Activated naive CD8-positive, alpha-beta T cell (primary cell): ENCODE data around the gene NACC2.
A peak's percentile ranks its signal among the peaks of the same experiment; 100 is the strongest.
"Not testable (repeated sequence)": the region's sequence is repeated elsewhere in the genome, so short reads cannot be mapped to it uniquely, and the experiment has no call there.

ENCODE experiments used
- H3K27ac Mint-ChIP-seq: one replicate; pipeline ENCODE4 v1.8.0; 2021; ENCODE audit warnings: mixed read lengths
- H3K27me3 Mint-ChIP-seq: one replicate; pipeline ENCODE4 v1.8.0; 2021; ENCODE audit warnings: mixed read lengths
- H3K36me3 Mint-ChIP-seq: one replicate; pipeline ENCODE4 v1.8.0; 2021; ENCODE audit warnings: mixed read lengths
- H3K4me1 Mint-ChIP-seq: one replicate; pipeline ENCODE4 v1.8.0; 2021; ENCODE audit warnings: low read depth, mixed read lengths
- H3K4me3 Mint-ChIP-seq: one replicate; pipeline ENCODE4 v1.8.0; 2021; ENCODE audit warnings: mild to moderate bottlenecking, mixed read lengths
- H3K9me3 Mint-ChIP-seq: one replicate; pipeline ENCODE4 v1.8.0; 2021; ENCODE audit warnings: low read depth, mixed read lengths

NACC2 gene

GRCh38 chr9:135973277-135974219, 121.5 kb downstream of the NACC2 start:
- peaks cover 3% of the 10 kb centered on the region for H3K4me1 Mint-ChIP-seq
- H3K27me3 Mint-ChIP-seq, result no peaks in the 10 kb centered on the region
- no peak overlapping the region for H3K4me3 Mint-ChIP-seq
- H3K27ac Mint-ChIP-seq, result no peak overlapping the region
- H3K36me3 Mint-ChIP-seq, result no peaks in the 10 kb centered on the region
- H3K9me3 Mint-ChIP-seq, result no peaks in the 10 kb centered on the region

GRCh38 chr9:135971892-135972291, 123.2 kb downstream of the NACC2 start:
- H3K4me3 Mint-ChIP-seq, result no peak overlapping the region
- no peak overlapping the region for H3K27ac Mint-ChIP-seq
- peaks cover 9% of the 10 kb centered on the region for H3K4me1 Mint-ChIP-seq
- peaks cover 2% of the 10 kb centered on the region for H3K27me3 Mint-ChIP-seq
- H3K36me3 Mint-ChIP-seq, result no peaks in the 10 kb centered on the region
- no peaks in the 10 kb centered on the region for H3K9me3 Mint-ChIP-seq

GRCh38 chr9:135971111-135971766, 123.8 kb downstream of the NACC2 start:
- no peak overlapping the region for H3K4me3 Mint-ChIP-seq
- H3K4me1 Mint-ChIP-seq, result peaks cover 9% of the 10 kb centered on the region
- no peaks in the 10 kb centered on the region for H3K9me3 Mint-ChIP-seq

GRCh38 chr9:135970128-135970815, 124.8 kb downstream of the NACC2 start:
- Mint-ChIP-seq H3K9me3 (no peaks in the 10 kb centered on the region), H3K4me3 (no peak overlapping the region)

More at GRCh38 chr9:135971111-135971766, 123.8 kb downstream of the NACC2 start:
- Mint-ChIP-seq H3K36me3 (no peaks in the 10 kb centered on the region), H3K27ac (no peak overlapping the region), H3K27me3 (peaks cover 2% of the 10 kb centered on the region)

GRCh38 chr9:135969064-135969683, 125.9 kb downstream of the NACC2 start:
- peaks cover 9% of the 10 kb centered on the region for H3K4me1 Mint-ChIP-seq
- H3K36me3 Mint-ChIP-seq, result no peaks in the 10 kb centered on the region
- no peak overlapping the region for H3K27ac Mint-ChIP-seq
- no peaks in the 10 kb centered on the region for H3K9me3 Mint-ChIP-seq
- no peak overlapping the region for H3K4me3 Mint-ChIP-seq
- peaks cover 2% of the 10 kb centered on the region for H3K27me3 Mint-ChIP-seq

More at GRCh38 chr9:135970128-135970815, 124.8 kb downstream of the NACC2 start:
- no peak overlapping the region for H3K27ac Mint-ChIP-seq
- no peaks in the 10 kb centered on the region for H3K36me3 Mint-ChIP-seq
- peaks cover 2% of the 10 kb centered on the region for H3K27me3 Mint-ChIP-seq
- peaks cover 9% of the 10 kb centered on the region for H3K4me1 Mint-ChIP-seq

GRCh38 chr9:135968601-135969000, 126.5 kb downstream of the NACC2 start:
- Mint-ChIP-seq H3K9me3 (no peaks in the 10 kb centered on the region), H3K4me1 (peaks cover 7% of the 10 kb centered on the region), H3K27ac (no peak overlapping the region), H3K36me3 (no peaks in the 10 kb centered on the region), H3K27me3 (peaks cover 2% of the 10 kb centered on the region), H3K4me3 (no peak overlapping the region)

GRCh38 chr9:135968083-135968476, 127.0 kb downstream of the NACC2 start:
- Mint-ChIP-seq H3K36me3 (no peaks in the 10 kb centered on the region), H3K4me1 (peaks cover 6% of the 10 kb centered on the region), H3K27me3 (peaks cover 2% of the 10 kb centered on the region), H3K4me3 (no peak overlapping the region), H3K27ac (no peak overlapping the region), H3K9me3 (no peaks in the 10 kb centered on the region)

- not testable (repeated sequence) for H3K27ac Mint-ChIP-seq, H3K27me3 Mint-ChIP-seq, H3K4me3 Mint-ChIP-seq, H3K9me3 Mint-ChIP-seq, H3K36me3 Mint-ChIP-seq
- peaks cover 14% of the 10 kb centered on the region for H3K4me1 Mint-ChIP-seq
Measured at GRCh38 chr9:135966916-135967260, 128.2 kb downstream of the NACC2 start.

- Mint-ChIP-seq H3K27ac (no peak overlapping the region), H3K27me3 (peaks cover 2% of the 10 kb centered on the region), H3K4me1 (peaks cover 19% of the 10 kb centered on the region), H3K4me3 (no peak overlapping the region), H3K36me3 (no peaks in the 10 kb centered on the region), H3K9me3 (no peaks in the 10 kb centered on the region)
Measured at GRCh38 chr9:135965124-135965756, 129.8 kb downstream of the NACC2 start.

- peaks cover 2% of the 10 kb centered on the region for H3K27me3 Mint-ChIP-seq
Measured at GRCh38 chr9:135963938-135964337, 131.2 kb downstream of the NACC2 start.

GRCh38 chr9:135963338-135963737, 131.8 kb downstream of the NACC2 start:
- Mint-ChIP-seq H3K4me1 (peaks cover 34% of the 10 kb centered on the region), H3K4me3 (no peak overlapping the region), H3K27me3 (peaks cover 2% of the 10 kb centered on the region), H3K27ac (no peak overlapping the region), H3K36me3 (no peaks in the 10 kb centered on the region), H3K9me3 (no peaks in the 10 kb centered on the region)

More at GRCh38 chr9:135963938-135964337, 131.2 kb downstream of the NACC2 start:
- Mint-ChIP-seq H3K4me1 (peaks cover 28% of the 10 kb centered on the region), H3K4me3 (no peak overlapping the region), H3K9me3 (no peaks in the 10 kb centered on the region), H3K36me3 (no peaks in the 10 kb centered on the region), H3K27ac (no peak overlapping the region)

- peak overlapping the region; percentile 82 for H3K4me3 Mint-ChIP-seq
- no peak overlapping the region for H3K27ac Mint-ChIP-seq
- no peaks in the 10 kb centered on the region for H3K36me3 Mint-ChIP-seq
- no peaks in the 10 kb centered on the region for H3K9me3 Mint-ChIP-seq
- H3K27me3 Mint-ChIP-seq, result peaks cover 2% of the 10 kb centered on the region
- peaks cover 35% of the 10 kb centered on the region for H3K4me1 Mint-ChIP-seq
Measured at GRCh38 chr9:135962696-135963307, 132.3 kb downstream of the NACC2 start.

GRCh38 chr9:135961811-135962695, 133.0 kb downstream of the NACC2 start:
- no peaks in the 10 kb centered on the region for H3K36me3 Mint-ChIP-seq
- no peaks in the 10 kb centered on the region for H3K27me3 Mint-ChIP-seq
- H3K27ac Mint-ChIP-seq, result peak overlapping the region; percentile 92
- H3K4me1 Mint-ChIP-seq, result peaks cover 30% of the 10 kb centered on the region
- H3K9me3 Mint-ChIP-seq, result no peaks in the 10 kb centered on the region
- H3K4me3 Mint-ChIP-seq, result peak overlapping the region; percentile 82
